Stimulated activated CD4-positive, alpha-beta T cell treated with anti-CD3 and anti-CD28 coated beads, Interleukin-2, amount 100 ng/mL, for 48 hours (primary cell): ENCODE results near the gene SPATA20.

Source experiments
- DNase-seq, 2 donors: peaks; one replicate each; pipeline ENCODE4 v3.0.0-alpha.2; 2020

The SPATA20 gene

GRCh38 chr17:50520483-50520882 is 26.5 kb upstream of the SPATA20 start:
- DNase-seq, result no peak

GRCh38 chr17:50521514-50521913 is 25.5 kb upstream of the SPATA20 start:
- no peak for DNase-seq

DNA sequence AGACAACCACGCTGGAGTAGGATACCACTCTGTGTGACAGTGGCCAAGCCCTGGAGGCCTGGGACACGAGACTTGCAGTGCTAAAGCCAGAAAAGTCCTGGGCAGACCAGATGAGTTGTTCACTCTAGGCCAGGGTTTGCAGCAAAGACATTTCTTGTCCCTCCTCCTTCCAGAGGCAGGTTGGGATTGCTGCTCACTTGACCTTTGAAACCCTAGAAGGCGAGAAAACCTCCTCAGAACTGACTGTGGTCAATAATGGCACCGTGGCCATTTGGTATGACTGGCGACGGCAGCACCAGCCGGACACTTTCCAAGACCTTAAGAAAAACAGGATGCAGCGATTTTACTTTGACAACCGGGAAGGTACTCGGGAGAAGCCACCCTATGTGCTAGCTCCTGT is 24.2 kb upstream of the SPATA20 start:
- no peak for DNase-seq

GRCh38 chr17:50523208-50523607 is 23.8 kb upstream of the SPATA20 start:
- no peak for DNase-seq

GRCh38 chr17:50524838-50525237 is 22.1 kb upstream of the SPATA20 start:
- no peak for DNase-seq

- no peak for DNase-seq
Measured at GRCh38 chr17:50527155-50527762, 19.7 kb upstream of the SPATA20 start.

GRCh38 chr17:50527949-50528474 is 19.0 kb upstream of the SPATA20 start:
- DNase-seq, result no peak

- no peak for DNase-seq
Measured at GRCh38 chr17:50529849-50530248, 17.1 kb upstream of the SPATA20 start.

DNA sequence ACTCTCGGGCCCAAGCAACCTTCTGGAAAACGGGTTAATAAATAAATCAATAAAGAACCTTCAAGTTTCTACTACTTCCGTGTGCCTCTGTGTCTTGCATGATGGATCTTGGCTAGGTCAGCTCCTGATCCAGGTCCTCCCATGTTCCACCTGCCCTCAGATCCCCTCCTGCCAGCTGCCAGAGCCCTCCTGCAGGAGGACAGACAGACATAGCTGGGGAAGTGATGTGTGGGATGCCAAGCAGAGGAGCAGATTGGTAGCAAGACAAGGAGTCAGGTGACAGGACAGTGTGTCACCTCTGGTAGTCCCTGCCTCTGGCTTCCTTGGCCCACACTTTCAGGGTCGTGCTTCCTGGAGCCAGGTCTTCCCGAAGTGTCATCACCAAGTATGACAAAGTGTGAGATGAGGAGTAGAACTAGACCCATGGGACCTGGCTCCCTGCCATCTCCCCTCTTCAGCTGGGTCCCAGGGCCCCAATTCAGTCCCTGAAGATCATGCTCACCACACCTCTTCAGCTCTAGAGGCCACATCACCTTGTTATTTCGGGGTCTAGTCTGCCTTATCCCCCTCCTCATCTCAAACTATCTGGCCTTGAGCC is 15.4 kb upstream of the SPATA20 start:
- no peak for DNase-seq

DNA sequence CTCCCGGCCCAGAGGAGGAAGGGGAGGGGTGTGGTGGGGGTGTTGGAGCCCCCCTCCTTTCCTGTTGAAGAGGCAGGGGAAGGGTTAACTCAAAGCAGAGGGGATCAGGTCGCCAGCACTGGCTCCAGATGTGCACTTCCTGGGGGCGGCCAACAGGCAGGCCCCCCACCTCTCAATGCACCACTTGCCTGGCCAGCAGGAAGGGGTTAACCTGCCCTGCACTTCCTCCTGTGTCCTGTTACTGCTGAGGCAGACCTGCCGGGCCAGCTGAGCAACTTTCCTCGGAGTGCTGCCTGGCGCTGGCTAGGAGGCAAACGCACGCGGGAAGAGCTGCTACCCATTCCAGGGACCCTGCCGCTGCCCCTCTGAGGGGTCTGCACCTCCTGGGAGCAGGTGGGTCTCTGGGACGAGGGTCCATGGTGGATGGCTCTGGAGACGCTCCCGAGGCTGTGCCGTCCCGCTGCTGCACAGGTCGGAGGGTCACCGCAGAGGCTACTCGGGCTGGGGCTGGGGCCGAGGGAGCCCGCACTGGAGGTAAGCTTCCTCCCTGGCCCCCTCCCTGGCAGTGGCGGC is 14.4 kb upstream of the SPATA20 start, which contains the start of gene EPN3:
EPN3 (plus strand) TSS at position 284 of the 573 bp plus-strand sequence. CDS start 3,822 bp downstream, outside the sequence.
- DNase-seq, result no peak

DNA sequence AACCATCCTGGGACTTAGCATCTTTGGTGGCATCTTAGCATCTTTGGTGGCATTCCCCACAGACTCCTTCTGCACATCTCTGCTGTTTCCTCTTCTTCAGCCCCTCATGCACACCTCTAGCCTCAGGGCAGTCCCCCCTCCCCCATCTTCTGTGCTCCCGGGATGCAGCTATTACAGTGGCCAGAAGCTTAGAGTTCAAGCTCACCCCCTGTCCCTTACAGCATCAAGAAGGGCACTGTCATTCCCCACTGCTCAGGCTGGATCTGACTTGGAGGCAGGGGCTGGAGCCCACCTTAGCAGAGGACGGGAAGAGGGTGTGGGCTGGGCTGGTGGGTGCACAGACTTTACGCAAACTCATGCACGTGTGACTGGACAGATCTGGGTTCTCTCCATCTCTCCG is 13.8 kb upstream of the SPATA20 start:
- no peak for DNase-seq

DNA sequence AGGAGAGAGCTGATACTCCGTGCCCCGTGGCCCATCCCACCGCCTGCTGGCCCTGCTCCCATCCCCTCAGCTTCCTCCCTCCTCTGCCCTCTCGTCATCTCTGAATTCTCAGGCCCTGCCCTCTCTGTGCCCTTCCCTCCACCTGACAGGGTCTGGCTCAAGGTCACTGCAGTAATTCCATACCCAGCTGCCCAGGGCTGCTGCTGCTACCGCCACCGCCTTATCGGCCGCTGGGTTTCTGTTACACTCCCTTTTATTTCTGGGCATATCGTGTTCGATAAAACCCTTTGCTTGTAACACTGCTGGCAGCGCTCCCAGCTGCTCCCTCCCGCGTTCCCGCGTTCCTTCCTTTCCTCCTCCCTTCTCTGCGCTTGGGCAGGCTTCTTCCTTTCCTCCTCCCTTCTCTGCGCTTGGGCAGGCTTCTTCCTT is 13.2 kb upstream of the SPATA20 start:
- DNase-seq, result no peak

GRCh38 chr17:50534222-50534978 is 12.6 kb upstream of the SPATA20 start:
- DNase-seq, result no peak

- no peak for DNase-seq
Measured at GRCh38 chr17:50534979-50535326, 12.0 kb upstream of the SPATA20 start.

- DNase-seq, result no peak
Measured at GRCh38 chr17:50535407-50535806, 11.6 kb upstream of the SPATA20 start.

GRCh38 chr17:50536683-50537646 is 10.0 kb upstream of the SPATA20 start:
- no peak for DNase-seq

GRCh38 chr17:50537721-50538548 is 9.0 kb upstream of the SPATA20 start:
- no peak for DNase-seq

GRCh38 chr17:50538549-50539410 is 8.2 kb upstream of the SPATA20 start:
- DNase-seq, result no peak

GRCh38 chr17:50539762-50540559 is 7.0 kb upstream of the SPATA20 start:
- DNase-seq, result no peak
